Astrocyte (in vitro differentiated cells and primary cell): ENCODE measurements around the gene NKAIN2.

ENCODE experiments used
- EZH2 ChIP-seq: IDR thresholded peaks from 2 replicates; pipeline ENCODE4 v1.6.1; 2012; ENCODE audit warnings: mild to moderate bottlenecking, low read length, inconsistent platforms; ENCODE audit not compliant: insufficient read depth
- TF ChIP-seq, protein P1 (sequence below): IDR thresholded peaks from 2 replicates; pipeline ENCODE4 v1.5.1; 2011; ENCODE audit warnings: low read depth, mild to moderate bottlenecking, inconsistent platforms, low read length, moderate library complexity; ENCODE audit not compliant: insufficient read depth

DNA sequence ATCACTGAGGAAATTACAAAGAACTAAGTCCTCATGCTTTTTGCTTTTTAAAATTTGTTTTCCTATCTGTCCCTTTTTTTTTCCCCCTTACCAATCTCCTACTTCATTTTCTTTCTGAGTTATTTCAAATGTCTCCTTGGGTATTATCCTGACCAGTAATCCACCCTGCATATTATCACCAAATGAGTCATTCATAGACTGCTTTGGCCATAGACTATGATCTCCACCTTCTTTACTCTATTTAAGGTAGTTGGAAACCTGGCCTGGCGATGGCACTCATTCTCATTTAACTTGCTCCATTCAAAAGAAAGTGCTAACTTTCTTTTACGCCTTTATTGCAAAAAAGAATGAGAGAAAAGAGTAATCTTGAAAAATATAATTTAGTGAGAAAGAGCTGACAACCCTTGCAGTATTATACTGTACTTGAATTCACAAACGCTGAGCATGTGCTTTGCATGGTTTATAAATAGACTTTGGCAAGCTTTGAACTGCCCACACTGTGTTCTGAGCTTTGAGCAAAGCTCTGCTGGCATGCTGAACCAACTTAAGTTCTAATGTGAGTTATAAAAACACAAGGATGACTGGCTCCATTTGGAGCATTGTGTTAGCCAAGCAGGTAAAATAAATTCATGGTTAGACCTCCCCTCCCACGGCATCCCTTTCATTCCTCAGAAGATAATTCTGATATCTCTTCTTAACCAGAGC is 198.9 kb downstream of the NKAIN2 start:
- TF ChIP-seq, protein P1, sequence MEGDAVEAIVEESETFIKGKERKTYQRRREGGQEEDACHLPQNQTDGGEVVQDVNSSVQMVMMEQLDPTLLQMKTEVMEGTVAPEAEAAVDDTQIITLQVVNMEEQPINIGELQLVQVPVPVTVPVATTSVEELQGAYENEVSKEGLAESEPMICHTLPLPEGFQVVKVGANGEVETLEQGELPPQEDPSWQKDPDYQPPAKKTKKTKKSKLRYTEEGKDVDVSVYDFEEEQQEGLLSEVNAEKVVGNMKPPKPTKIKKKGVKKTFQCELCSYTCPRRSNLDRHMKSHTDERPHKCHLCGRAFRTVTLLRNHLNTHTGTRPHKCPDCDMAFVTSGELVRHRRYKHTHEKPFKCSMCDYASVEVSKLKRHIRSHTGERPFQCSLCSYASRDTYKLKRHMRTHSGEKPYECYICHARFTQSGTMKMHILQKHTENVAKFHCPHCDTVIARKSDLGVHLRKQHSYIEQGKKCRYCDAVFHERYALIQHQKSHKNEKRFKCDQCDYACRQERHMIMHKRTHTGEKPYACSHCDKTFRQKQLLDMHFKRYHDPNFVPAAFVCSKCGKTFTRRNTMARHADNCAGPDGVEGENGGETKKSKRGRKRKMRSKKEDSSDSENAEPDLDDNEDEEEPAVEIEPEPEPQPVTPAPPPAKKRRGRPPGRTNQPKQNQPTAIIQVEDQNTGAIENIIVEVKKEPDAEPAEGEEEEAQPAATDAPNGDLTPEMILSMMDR, result no peak
- TF ChIP-seq EZH2, result no peak
